ENCODE data around the gene EYS. TPM values are rescaled to one million over a fixed set of nuclear protein-coding genes. Genes with fewer than 3 reads are reported as not detected.

Gene EYS
- total and polyA plus RNA-seq, 2 of the 8 experiments (the other 6 are each of a cell fraction or from before 2014, with no cell fraction given) = 0.05 to 0.13 TPM

- Histone ChIP-seq H3K4me2 (ENCODE audit: insufficient read depth in 1 of 2, low read depth in 2 of 2, low read length in 2 of 2) (no peak overlapping the region), H3K9me3 (ENCODE audit: insufficient read depth in 2 of 2, low read depth in 1 of 2, low read length in 1 of 2) (no peaks in the 10 kb centered on the region), H3K23ac (ENCODE audit: insufficient read length) (no peak overlapping the region), H3K18ac (ENCODE audit: extremely low read depth, low read length) (no peak overlapping the region), H2AFZ (ENCODE audit: low read length) (no peak overlapping the region), H2BK15ac (ENCODE audit: low read length) (no peak overlapping the region), H3K9ac (replicated peaks in 1 of 4; ENCODE audit: extremely low read depth in 1 of 4, low read depth in 3 of 4, low read length in 3 of 4) (no peak overlapping the region), H3K4ac (replicated peaks; ENCODE audit: insufficient read length, low read depth, low read length) (no peak overlapping the region), H4K20me1 (replicated peaks in 1 of 2; ENCODE audit: control insufficient read depth in 1 of 2, insufficient read depth in 2 of 2, low read length in 2 of 2) (no peaks in the 10 kb centered on the region), H2BK20ac (ENCODE audit: low read length) (no peak overlapping the region), H2AK5ac (ENCODE audit: low read depth, low read length) (no peak overlapping the region), H3K79me1 (ENCODE audit: low read depth, low read length) (no peaks in the 10 kb centered on the region), H3K27ac (ENCODE audit: low read depth, low read length) (no peak overlapping the region), H3K23me2 (ENCODE audit: low read depth, low read length) (no peaks in the 10 kb centered on the region), H4K91ac (replicated peaks; ENCODE audit: insufficient read length, low read length) (no peak overlapping the region), H3K4me3 (ENCODE audit: extremely low read depth in 1 of 4, insufficient read depth in 2 of 4, low read depth in 3 of 4, low read length in 4 of 4) (no peak overlapping the region), H2BK5ac (ENCODE audit: low read depth, low read length) (no peak overlapping the region), H2BK120ac (replicated peaks; ENCODE audit: low read depth, low read length) (no peak overlapping the region), H3K4me1 (replicated peaks in 1 of 4; ENCODE audit: control insufficient read depth in 3 of 4, insufficient read depth in 4 of 4, low read length in 3 of 4) (no peaks in the 10 kb centered on the region), H3K36me3 (ENCODE audit: control insufficient read depth in 2 of 4, insufficient read depth in 4 of 4, low read length in 3 of 4) (no peaks in the 10 kb centered on the region), H2BK12ac (ENCODE audit: low read depth, low read length) (no peak overlapping the region), H3K14ac (ENCODE audit: insufficient read length) (no peak overlapping the region), H3K79me2 (ENCODE audit: control insufficient read depth in 1 of 2, insufficient read depth in 2 of 2, low read length in 2 of 2) (no peaks in the 10 kb centered on the region), H4K5ac (ENCODE audit: insufficient read length, low read depth, low read length) (no peak overlapping the region), H3K56ac (replicated peaks; ENCODE audit: insufficient read length, low read depth, low read length) (no peak overlapping the region), H3K27me3 (replicated peaks in 1 of 4; ENCODE audit: control insufficient read depth in 3 of 4, extremely low read depth in 1 of 4, insufficient read depth in 3 of 4, low read length in 3 of 4) (no peaks in the 10 kb centered on the region), H4K8ac (ENCODE audit: extremely low read depth, insufficient read depth, low read length) (no peak overlapping the region)
- no peak for FAIRE-seq
- no peak for TF ChIP-seq POU5F1 (IDR thresholded peaks at IDR 0.05; ENCODE audit: low read depth, low read length)
- no peak for TF ChIP-seq TAF1 (IDR thresholded peaks at IDR 0.05; ENCODE audit: low read depth, low read length)
- no peak for TF ChIP-seq MAFK (IDR thresholded peaks at IDR 0.05; ENCODE audit: low read depth, low read length)
- TF ChIP-seq CHD2 (IDR thresholded peaks at IDR 0.05; ENCODE audit: low read length) = no peak
- TF ChIP-seq GTF2F1 (IDR thresholded peaks at IDR 0.05; ENCODE audit: borderline replicate concordance, low read depth, low read length) = no peak
- no peak for TF ChIP-seq ASH2L (IDR thresholded peaks at IDR 0.05; ENCODE audit: low read length)
- no peak for TF ChIP-seq JUND (IDR thresholded peaks at IDR 0.05; ENCODE audit: low read length)
- no peak for TF ChIP-seq HDAC2 (IDR thresholded peaks at IDR 0.05; ENCODE audit: borderline replicate concordance in 1 of 2, low read depth in 2 of 2, low read length in 2 of 2)
- TF ChIP-seq POLR2AphosphoS5 (IDR thresholded peaks at IDR 0.05; ENCODE audit: low read depth, low read length) = no peak
- no peak for TF ChIP-seq SP1 (IDR thresholded peaks at IDR 0.05; ENCODE audit: low read depth, low read length)
- no peak for TF ChIP-seq YY1 (IDR thresholded peaks at IDR 0.05; ENCODE audit: low read depth, low read length)
- TF ChIP-seq TCF12 (IDR thresholded peaks at IDR 0.05; ENCODE audit: low read depth, low read length) = no peak
- TF ChIP-seq RNF2 (IDR thresholded peaks at IDR 0.05; ENCODE audit: borderline replicate concordance, low read depth, low read length, missing control alignments, poor library complexity, severe bottlenecking) = no peak
- TF ChIP-seq FOSL1 (IDR thresholded peaks at IDR 0.05; ENCODE audit: insufficient read depth, low read depth, low read length) = no peak
- no peak for TF ChIP-seq CBX8 (IDR thresholded peaks at IDR 0.05; ENCODE audit: borderline replicate concordance, low read depth, low read length)
- CTCF ChIA-PET (ENCODE audit: partially characterized antibody) = no interaction called here
- DNase-seq (ENCODE audit: low read depth in 1 of 2, low spot score in 2 of 2) = no peak
- WGBS, 2 experiments (ENCODE audit: extremely low coverage in 1 of 2, insufficient coverage in 1 of 2, insufficient read length in 1 of 2, insufficient replicate concordance in 2 of 2, low coverage in 1 of 2, low lambda C conversion rate in 2 of 2, missing lambda C conversion rate in 1 of 2) = 94% methylated on average over 4 of the region's 4 CpGs; no CpG with 5 or more reads in 1 of the 2 experiments
- POLR2A ChIA-PET (ENCODE audit: partially characterized antibody) = no interaction called here
These were observed 1707.4 kb downstream of the EYS start for GRCh38 chr6:63999613-64000012.

Measured in H1 (cell line).